NOMO-1 (cell line): ENCODE results near the gene PER2.
A peak's percentile ranks its signal among the peaks of the same experiment; 100 is the strongest.
"Not testable (repeated sequence)": the region's sequence is repeated elsewhere in the genome, so short reads cannot be mapped to it uniquely, and the experiment has no call there.

ENCODE experiments used
- DNase-seq, 2 experiments: peaks; one replicate each; lab custom pipeline; 2025; ENCODE audit not compliant: unreplicated experiment in 2 of 2; lab: John Stamatoyannopoulos, UW

PER2 gene

DNA sequence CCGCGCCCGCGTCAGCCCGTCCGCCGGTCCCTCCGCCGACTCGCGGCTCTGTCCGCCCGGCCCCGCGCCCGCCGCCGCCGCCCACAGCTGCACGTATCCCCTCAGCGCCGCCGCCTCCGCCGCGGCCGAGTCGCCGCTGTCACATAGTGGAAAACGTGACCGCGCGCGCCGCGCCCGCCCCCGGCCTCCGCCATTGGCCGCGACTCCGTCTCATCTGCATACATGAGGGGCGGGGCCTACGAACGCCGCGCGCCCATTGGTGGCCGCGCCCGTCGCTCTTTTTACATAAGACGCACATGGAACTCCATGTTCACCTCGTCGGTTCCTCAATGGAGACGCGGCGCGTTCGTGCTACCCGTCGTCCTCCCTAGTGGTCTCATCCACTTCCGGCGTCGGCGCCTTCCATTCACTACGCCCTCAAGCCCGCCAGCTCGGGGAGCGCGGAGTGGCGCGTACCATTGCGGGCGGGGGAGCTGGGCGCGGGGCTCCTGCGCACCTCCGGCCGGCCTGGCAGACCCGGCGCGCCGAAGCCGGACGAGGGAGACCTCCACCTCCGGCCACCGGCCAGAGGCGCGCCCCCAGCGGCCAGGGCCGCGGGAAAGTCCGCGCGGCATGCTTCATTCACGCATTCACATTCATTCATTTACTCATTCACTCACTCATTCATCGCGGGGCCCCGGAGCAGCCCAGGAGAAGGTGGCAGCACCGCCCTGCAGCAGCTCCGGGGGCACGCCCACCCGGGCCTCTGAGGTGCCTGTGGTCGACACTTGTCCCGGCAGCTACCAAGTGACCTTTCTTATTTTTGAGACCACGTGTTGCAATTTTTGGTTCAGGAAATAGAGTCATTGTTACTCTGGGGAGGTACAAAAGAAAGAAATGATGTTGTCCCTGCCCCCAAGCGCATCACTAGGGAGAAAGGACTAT is 502 bp upstream of the PER2 start:
- DNase-seq = peak; percentile 91 to 95

DNA sequence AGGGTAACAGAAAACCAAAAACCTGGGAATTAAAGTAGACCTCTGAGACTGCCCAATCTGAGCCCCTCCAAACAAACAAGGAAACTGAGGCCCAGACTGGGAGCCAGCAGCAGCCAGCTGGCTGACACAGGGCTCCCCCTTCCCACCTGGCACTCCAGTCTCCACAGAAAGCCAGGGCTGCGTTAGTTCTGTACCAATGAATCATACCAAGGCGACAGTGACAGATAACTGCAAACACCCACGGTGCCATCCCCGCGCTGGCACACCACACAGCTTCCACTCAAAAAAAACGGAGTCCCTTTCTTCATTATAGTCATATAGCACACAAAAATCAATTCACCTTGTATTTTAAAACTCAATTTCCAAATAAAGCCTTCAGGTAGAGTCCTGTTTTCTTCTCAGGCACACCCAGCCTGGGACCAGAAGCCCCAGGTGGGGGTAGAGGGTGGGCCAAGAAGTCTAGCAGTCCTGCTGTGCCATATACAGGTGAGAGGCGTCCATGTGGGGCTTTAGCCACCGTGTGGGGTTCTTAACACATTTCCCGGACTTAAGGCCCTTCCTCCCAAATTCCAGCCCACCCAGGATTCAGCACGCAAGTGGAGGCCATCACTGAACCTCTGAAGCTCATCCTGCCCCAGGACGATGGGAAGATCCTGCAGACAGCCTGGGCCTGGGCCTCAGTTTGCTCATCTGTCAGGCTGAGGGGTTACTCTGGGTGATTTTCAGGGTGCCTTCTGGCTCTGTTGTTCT is 1.2 kb downstream of the PER2 start:
- no peak for DNase-seq

DNA sequence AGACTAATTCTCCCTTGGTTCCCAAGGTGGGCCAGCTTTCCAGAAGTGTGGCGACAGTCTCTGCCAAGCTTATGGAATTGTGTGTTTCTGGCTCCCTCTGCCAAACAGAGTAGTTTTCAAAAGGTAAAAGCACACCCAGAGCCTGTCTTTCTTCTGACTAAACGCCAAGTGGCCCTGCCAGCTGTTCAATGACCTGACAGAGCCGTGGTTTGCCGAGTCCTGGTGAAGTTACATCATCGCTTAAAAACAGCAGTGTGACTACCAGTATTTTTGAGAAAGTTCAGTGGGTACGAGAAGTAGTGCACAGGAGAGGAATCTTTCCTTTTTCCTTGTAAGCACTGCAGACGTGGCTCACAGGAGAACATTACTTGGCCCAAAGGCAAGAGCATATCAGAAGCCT is 1.9 kb downstream of the PER2 start:
- peak in 1 of 2 experiments; percentile 8 for DNase-seq

DNA sequence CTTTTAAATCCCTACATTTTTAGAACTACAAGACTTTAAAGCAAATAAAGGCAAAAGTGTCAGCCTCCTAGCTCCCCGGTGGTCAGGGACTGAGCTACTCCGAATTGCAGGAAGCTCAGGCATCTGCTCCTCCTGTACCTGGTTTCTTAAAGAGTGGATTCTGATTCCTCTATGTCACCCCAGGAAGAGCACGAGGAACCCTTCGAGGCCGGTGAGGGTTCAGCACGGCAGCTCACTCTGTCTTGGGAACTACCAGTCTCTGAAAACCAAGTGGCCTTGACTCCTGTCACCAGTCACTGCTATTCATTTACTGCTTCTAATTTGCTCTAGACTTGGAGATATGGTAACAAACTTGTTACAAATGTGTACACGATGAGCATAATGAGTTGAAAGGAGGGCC is 2.3 kb downstream of the PER2 start:
- no peak for DNase-seq

DNA sequence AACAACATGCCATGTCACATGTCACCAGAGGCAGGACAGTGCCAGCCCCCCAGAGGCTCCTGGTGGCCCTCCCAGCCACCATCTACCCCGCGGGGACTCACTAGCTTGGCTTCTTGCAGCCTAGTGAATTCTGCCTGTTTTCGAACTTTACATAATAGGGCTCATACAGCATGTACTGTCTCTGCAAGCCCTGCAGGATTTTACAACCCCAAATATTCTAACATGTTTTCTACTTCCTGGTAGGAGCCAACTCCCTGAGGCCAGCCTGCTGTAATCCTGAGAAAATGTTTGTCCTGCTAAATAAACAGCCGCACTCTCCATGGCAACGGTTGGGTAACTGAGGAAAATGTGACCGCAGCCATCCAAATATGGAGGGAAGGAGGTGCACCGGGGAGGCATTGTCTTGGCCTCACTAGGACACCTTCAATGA is 2.7 kb downstream of the PER2 start:
- DNase-seq = no peak

DNA sequence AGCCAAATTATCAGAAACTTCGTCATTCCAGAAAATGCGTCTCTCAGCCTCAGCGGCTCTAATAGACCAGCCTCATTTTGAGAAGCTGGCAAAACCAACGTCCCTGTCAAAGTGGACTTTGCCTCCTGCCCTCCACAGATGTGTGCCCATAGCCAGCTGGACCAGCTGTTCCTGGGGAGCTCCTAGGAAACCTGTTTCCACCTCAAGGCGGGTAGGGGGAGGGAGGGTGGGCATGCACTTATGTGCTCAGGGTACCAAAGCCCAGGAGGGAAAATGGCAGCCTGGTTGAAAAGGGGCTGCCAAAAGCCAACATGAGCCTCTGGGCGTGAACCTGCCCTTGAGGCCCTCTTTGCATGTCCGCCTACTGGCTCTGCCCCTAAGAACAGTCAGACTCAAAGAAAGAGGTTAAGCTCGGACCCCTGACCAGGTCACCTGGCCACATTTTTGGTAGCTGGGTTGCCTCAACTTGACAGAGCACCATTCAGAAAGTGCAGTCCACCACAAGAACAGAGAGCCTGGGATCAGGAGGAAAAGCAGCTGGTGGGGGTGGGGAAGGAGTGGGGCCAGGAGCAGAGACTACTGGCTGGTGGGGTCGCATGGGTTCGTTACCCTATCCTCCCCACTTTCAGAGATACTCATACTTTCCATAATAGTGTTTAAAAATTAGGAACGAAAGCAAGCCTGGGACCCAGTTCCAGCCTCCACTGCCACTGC is 3.5 kb downstream of the PER2 start:
- DNase-seq = no peak

DNA sequence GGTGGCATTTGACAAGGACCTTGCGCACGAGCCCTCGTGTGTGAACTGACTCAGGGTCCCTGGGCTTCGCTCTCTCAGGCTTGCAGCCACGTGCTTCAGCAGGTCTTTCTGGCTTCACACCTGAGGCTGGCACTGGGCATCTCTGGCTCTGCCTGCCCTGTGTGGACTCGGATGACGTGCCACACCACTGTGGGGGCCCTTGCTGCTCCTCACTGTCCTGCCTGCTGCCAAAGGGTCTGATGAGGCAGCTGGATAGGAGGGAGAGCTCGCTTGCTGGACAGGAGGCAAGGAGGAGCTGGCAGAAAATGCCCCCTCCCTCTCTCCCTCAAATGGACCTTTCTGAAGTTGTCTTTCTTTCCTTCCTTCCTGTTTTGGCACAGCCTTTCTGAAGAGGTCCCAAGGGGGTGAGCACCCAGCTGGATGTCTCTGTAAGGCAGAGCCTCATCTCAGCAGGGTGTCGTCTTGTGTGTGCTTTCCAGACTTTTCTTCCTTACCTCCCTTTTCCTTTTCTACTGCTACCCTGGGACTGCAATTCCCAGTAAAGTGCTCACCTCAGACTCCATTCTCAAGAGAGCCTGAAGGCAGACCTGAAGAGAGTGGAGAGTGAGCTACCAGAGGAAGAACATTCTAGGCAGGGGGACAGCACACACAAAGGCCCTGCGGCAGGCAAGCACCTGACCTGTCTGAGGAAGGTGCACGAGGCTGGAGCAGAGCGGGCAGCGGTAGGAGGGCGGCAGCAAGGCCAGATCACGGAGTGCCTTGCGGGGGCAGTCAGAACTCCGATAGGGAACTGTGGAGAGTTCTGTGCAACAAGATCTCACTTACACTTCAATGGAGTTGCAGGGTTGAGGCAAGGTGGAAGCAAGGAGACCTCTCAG is 5.3 kb downstream of the PER2 start:
- no peak for DNase-seq

DNA sequence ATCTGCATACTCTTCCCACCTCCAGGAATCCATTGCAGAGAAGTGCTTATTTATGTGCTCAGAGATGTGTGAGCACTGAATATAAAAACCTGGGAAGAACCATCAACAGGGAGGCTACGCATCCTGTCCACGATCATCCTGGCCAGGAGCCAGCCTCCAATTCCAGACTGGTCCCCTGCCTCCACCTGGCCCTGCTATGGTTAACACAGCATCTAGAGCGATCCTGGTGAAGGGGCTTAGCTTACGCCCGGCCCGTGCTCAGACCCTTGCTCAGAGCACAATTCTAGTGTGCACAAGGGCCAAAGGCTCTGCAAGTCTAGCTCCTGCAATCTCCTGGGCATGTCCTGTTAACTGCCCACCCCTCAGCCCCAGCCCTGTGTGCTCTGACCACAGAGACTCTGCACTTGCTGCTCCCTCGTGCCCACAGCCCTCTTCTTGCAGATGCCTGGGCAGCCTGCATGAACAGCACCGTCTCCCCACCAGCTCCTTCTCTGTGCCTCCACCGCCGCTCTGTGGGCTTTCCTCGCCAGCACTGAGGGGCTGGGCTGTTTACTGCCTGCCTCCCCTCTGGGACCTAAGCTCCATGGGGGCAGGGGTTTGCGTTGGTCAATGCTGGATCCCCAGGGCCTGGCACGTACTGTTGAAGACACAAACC is 6.5 kb downstream of the PER2 start:
- DNase-seq = no peak

DNA sequence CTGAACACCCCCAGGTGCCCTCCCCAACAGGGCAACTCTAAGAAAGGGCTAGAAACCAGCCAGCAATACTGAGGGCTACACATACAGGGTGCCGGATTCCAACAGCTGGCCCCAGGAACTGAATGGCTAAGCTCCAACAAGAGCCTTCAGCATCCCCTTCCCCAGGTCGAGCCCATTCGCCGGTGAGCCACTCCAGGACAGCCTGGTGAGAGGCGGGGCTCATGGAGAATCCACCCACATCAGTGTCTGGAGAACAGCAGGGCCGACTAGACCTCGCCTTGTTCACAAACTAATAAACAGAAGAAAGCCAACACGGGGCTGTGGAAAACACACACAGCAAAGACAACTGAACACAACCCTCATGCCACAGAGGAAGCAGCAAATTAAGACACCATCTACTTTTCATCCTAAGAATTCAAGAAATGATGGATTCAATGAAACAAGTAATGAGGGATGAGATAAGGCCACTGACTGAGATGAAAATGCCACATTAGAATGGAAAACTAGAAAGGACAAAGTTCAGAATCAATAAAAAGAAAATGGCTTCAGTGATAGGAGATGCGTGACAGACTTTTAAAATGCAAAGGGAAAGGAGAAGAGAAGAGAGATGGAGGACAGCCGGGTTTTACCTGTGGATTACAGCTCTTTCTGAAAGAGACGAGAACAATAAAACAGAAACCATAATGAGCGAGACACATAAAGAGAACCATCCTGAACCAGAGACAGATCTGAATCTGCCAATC is 8.2 kb downstream of the PER2 start:
- DNase-seq = no peak

DNA sequence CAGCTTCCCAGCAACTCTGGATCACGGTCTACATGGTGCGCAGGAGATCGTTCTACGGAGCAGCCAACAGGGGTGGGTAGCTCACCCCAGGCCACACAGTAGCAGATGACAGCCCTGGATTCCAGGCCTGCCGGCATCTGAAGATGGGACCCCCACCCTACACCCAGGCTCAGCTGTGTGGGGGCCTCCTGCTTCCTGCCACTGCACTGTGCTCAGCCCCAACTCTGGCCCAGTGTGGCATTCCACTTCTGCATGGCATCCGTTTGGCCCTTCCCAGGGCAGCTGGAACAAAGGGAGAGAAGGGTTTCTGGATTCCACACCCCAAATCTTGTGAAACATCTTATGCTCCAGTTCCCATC is 9.1 kb downstream of the PER2 start:
- DNase-seq = no peak

DNA sequence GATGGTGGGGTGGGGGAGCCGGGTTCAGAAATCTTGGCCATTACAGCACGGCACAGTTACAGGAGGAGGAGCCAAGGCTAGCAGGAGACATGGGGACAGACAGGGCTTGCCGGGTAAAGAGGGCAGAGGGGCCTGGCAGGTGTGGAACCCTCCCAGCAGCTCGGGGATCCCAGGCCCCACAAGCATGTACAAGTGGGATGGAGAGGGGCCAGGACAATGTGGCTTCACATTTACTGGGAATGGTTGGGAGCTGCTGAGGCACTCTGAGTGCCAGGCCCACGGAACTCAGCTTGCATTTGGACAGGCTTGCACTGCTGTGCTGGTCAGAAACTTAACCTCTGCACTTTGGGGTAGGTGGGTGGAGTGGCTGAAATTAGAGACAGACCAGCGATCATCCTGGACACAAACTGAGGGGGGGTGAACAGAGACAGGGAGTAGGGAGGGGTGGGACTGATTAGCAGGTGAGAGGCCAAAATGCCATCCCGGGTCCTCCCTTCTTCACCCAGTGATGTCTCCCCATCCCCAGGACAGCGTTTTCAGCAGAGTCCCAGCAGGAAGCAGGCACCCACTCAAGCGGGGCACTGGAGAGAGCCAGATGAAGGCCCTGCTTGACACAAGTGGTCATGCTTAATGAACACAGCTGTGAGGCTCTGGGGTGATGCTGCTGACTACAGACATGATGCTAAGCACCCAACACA is 9.6 kb downstream of the PER2 start:
- no peak for DNase-seq

DNA sequence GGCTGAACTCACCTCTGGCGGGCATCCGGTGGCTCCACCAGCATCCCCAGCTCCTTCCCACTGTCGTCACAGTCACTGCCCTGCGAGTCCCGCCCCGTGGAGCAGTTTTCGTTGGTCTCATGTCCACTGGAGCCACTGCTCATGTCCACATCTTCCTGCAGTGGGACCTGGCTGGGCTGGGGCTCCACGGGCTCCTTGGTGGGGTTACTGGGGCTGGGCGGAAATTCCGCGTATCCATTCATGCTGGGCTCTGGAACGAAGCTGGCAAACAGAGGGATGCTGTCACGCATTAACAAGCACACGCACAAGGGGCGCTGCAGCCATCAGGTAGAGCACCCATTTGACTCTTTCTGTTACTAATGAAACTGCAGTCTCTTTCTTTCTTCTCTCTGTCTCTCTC is 10.7 kb downstream of the PER2 start:
- no peak for DNase-seq

DNA sequence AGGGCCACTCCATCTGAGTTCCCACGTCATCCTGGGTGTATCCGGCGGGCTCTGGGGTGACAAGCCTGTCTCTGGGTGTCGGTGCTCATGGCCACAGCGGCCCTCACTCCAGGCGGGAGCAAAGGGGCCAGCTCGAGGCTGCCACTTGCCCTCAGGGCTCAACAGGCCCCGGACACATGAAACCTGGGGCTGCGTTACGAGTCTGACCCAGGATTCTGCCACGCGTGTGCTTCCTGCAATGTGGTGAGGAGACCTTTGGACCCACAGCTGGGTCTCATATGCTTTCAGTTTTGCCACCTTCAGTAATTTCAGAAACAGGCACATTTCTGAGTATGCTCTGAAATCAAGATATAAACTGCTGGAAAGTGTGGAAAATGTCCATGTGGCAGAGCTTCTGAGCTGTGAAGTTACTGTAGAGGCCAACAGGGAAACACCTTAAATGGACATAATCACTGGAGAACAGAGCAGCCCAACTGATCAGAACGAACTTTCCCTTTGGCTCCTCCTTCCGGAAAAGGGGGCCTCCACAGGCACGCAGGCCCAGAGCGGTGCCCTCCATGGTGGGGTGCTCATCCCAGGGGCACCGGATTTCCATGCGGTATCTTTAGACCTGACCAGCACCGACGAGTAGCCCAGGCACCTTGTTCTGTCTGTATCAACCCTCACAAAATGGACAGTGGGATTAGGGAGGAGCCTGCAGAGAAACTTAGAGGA is 14.1 kb downstream of the PER2 start:
- DNase-seq = no peak

DNA sequence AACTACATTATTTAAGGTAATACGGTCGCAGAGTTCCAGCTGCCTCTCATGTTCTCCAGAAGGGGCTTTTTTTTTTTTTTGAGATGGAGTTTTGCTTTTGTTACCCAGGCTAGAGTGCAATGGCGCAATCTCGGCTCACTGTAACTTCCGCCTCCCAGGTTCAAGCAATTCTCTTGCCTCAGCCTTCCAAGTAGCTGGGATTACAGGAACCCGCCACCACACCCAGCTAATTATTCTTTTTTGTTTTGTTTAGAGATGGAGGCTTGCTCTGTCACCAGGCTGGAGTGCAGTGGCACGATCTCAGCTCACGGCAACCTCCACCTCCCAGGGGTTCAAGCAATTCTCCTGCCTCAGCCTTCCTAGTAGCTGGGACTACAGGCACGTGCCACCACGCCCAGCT is 15.0 kb downstream of the PER2 start:
- peak; percentile 33 to 40 for DNase-seq

DNA sequence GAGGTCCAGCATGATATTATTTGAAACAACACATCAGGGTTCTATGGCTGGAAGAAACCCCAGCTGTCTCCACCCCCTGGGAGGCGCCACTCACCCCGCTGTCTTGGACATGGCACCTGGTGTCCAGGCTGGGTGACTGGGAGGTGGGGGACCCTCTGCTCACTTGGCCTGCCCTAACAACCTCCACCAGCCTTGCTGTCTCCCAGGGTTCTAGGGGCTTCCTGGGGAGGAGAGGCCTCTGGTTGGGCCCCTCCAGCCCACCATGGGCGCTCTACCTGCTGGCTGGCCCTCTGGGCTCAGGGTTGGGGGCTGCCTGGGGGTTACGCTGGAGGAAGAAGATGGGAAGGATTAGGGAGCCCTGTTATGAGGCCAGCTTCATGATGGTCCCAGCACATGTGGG is 16.3 kb downstream of the PER2 start:
- no peak for DNase-seq

DNA sequence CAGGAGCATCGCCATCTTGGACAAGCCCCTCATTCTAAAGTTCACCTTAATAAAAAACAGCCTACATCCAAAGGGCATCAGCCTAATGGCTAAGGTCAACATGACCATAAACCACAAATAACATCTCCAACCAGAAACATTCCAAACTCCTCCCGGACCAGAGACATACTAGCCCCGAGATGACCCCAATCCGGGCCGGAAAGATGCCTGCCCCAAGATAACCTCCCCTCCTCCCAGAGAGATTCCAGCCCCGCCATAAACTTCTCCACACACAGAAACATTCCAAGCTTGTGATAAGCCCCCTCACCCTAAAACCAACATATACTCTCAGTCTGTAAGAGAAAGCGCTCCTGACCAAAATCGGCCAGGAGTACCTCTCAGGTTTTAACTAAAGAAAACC is 16.7 kb downstream of the PER2 start:
- not testable (repeated sequence) for DNase-seq

DNA sequence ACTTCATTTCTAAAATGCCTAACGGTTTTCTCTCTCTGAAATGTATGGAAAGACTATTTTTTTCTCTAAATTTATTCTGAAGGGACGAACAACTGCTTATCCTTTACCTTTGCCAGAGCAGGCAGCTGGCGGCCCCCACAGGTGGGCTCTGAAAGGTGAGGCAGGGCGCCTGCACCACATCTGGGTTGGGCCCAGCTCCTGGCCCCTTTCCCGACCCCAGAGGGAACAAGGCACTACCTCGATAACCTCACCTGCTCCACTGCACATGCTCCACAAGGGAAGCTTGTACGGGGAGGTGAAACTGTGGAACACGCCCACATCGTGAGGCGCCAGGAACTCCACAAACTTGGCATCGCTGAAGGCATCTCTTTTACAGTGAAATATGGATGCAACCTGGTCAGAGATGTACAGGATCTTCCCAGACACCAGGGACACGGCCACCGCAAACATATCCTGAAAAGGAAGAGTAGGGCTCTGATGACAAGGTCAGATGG is 17.3 kb downstream of the PER2 start:
- DNase-seq = no peak

DNA sequence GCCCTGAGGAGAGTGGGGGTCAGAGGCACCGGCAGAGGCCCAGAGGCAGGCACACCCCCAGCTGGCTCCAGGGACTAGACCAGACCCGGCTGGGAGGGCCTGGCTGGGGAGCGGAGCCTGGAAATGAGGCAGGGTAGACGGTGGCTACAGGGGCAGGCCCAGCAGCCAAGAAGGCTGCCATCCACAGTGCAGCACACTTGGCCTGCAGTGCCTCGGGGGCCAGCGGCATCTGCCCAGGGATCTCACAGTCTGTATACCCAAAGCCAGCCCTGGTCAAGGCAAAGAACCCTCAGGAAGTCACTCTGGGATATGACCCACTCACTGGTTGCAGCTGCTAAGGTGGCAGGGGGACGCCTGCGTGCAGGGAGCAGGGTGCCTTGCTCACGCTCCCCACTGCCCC is 17.8 kb downstream of the PER2 start:
- DNase-seq = no peak
